MM.1S (cell line): ENCODE measurements around the gene C2CD2L.

Experiments used
- DNase-seq: peaks from one replicate; pipeline ENCODE4 v3.0.0-alpha.2; 2015
- H2AFZ ChIP-seq: fragments of 300-600 bp; sonication (generic); 2 replicates; pipeline ENCODE4 v1.6.0; 2016; ENCODE audit warnings: antibody characterized with exemption, low read length
- H3F3A ChIP-seq: fragments of 300-600 bp; sonication (generic); 2 replicates; pipeline ENCODE4 v1.6.1; 2016; ENCODE audit warnings: mild to moderate bottlenecking, antibody characterized with exemption, low read length, moderate library complexity, mixed read lengths; ENCODE audit not compliant: insufficient read depth
- H3K27ac ChIP-seq: fragments of 300-600 bp; sonication (generic); 2 replicates; pipeline ENCODE4 v1.5.1; 2016; ENCODE audit warnings: mild to moderate bottlenecking, low read length
- H3K27me3 ChIP-seq: fragments of 300-600 bp; sonication (generic); replicated peaks from 2 replicates; pipeline ENCODE4 v1.6.0; 2016; ENCODE audit warnings: low read length; ENCODE audit not compliant: insufficient read depth
- H3K36me3 ChIP-seq: fragments of 300-600 bp; sonication (generic); replicated peaks from 2 replicates; pipeline ENCODE4 v1.6.1; 2016; ENCODE audit warnings: mild to moderate bottlenecking, low read length, mixed read lengths; ENCODE audit not compliant: insufficient read depth
- H3K4me1 ChIP-seq: fragments of 300-600 bp; sonication (generic); 2 replicates; pipeline ENCODE4 v1.6.1; 2016; ENCODE audit warnings: low read length, mixed read lengths
- H3K4me2 ChIP-seq: fragments of 300-600 bp; sonication (generic); 2 replicates; pipeline ENCODE4 v1.6.0; 2016; ENCODE audit warnings: low read depth, low read length
- H3K4me3 ChIP-seq: fragments of 300-600 bp; sonication (generic); 2 replicates; pipeline ENCODE4 v1.5.1; 2016; ENCODE audit warnings: low read length, mixed read lengths
- H3K79me2 ChIP-seq: fragments of 300-600 bp; sonication (generic); 2 replicates; pipeline ENCODE4 v1.6.1; 2016; ENCODE audit warnings: mixed run types, low read length, mixed read lengths
- H3K9ac ChIP-seq: fragments of 300-600 bp; sonication (generic); 2 replicates; pipeline ENCODE4 v1.6.1; 2016; ENCODE audit warnings: low read length, mixed read lengths
- H3K9me2 ChIP-seq: fragments of 300-600 bp; sonication (generic); replicated peaks from 2 replicates; pipeline ENCODE4 v1.6.1; 2016; ENCODE audit warnings: mild to moderate bottlenecking, low read length, mixed read lengths; ENCODE audit not compliant: insufficient read depth
- H3K9me3 ChIP-seq: fragments of 300-600 bp; sonication (generic); replicated peaks from 2 replicates; pipeline ENCODE4 v1.6.1; 2016; ENCODE audit warnings: mild to moderate bottlenecking, low read length, mixed read lengths; ENCODE audit not compliant: insufficient read depth
- H4K20me1 ChIP-seq: fragments of 300-600 bp; sonication (generic); 2 replicates; pipeline ENCODE4 v1.6.1; 2016; ENCODE audit warnings: mild to moderate bottlenecking, low read length, moderate library complexity, mixed read lengths; ENCODE audit not compliant: insufficient read depth
- CTCF ChIP-seq: fragments of 300-600 bp; sonication (generic); IDR thresholded peaks from 2 replicates; pipeline ENCODE4 v1.5.1; 2016; ENCODE audit warnings: antibody characterized with exemption, low read length, mixed read lengths
- EZH2 ChIP-seq: fragments of 300-600 bp; sonication (generic); optimal IDR thresholded peaks from 2 replicates; pipeline ENCODE3; 2017; ENCODE audit warnings: low read depth, mild to moderate bottlenecking, antibody characterized with exemption, low read length, mixed read lengths
- EZH2phosphoT487 ChIP-seq: fragments of 300-600 bp; sonication (generic); IDR thresholded peaks from 2 replicates; pipeline ENCODE4 v1.6.1; 2018; ENCODE audit warnings: antibody characterized with exemption, low read length

The C2CD2L gene

GRCh38 chr11:119117004-119117706 lies 10.0 kb downstream of the C2CD2L start:
- no peaks in the 10 kb centered on the region for H3K27me3 ChIP-seq
- peaks cover 16% of the 10 kb centered on the region for H3F3A ChIP-seq
- peaks cover 7% of the 10 kb centered on the region for H3K79me2 ChIP-seq
- H3K27ac ChIP-seq: no peak overlapping the region
- no peak overlapping the region for H3K9ac ChIP-seq
- H3K4me3 ChIP-seq: no peak overlapping the region
- no peak overlapping the region for H2AFZ ChIP-seq
- no peak overlapping the region for H3K4me2 ChIP-seq
- DNase-seq: no peak
- no peaks in the 10 kb centered on the region for H3K9me3 ChIP-seq
- H4K20me1 ChIP-seq: no peaks in the 10 kb centered on the region
- H3K36me3 ChIP-seq: peaks cover 4% of the 10 kb centered on the region; the same call in 1 of the 2 replicates
- H3K4me1 ChIP-seq: peaks cover 7% of the 10 kb centered on the region; the same call in 1 of the 2 replicates
- H3K9me2 ChIP-seq: no peaks in the 10 kb centered on the region
- TF ChIP-seq EZH2phosphoT487 (no peak), CTCF (no peak), EZH2 (no peak)

- DNase-seq: no peak
- no peak overlapping the region for H3K9ac ChIP-seq
- no peak overlapping the region for H3K27ac ChIP-seq
- peaks cover 18% of the 10 kb centered on the region for H3K79me2 ChIP-seq
- no peaks in the 10 kb centered on the region for H3K27me3 ChIP-seq
- no peak overlapping the region for H3K4me3 ChIP-seq
- H2AFZ ChIP-seq: no peak overlapping the region
- H3K4me1 ChIP-seq: peaks cover 11% of the 10 kb centered on the region; the same call in 1 of the 2 replicates
- peaks cover 4% of the 10 kb centered on the region; the same call in 1 of the 2 replicates for H3K36me3 ChIP-seq
- no peaks in the 10 kb centered on the region for H4K20me1 ChIP-seq
- no peaks in the 10 kb centered on the region for H3K9me2 ChIP-seq
- TF ChIP-seq EZH2phosphoT487: no peak
- no peak for TF ChIP-seq EZH2
- no peak for TF ChIP-seq CTCF
- no peaks in the 10 kb centered on the region for H3K9me3 ChIP-seq
- H3F3A ChIP-seq: peaks cover 16% of the 10 kb centered on the region
- no peak overlapping the region for H3K4me2 ChIP-seq
Measured at GRCh38 chr11:119118227-119118626, 11.1 kb downstream of the C2CD2L start.

- Histone ChIP-seq H3K36me3 (peaks cover 5% of the 10 kb centered on the region; the same call in 1 of the 2 replicates), H3K4me2 (no peak overlapping the region), H3K79me2 (peaks cover 23% of the 10 kb centered on the region), H3F3A (peaks cover 16% of the 10 kb centered on the region), H3K27me3 (no peaks in the 10 kb centered on the region), H4K20me1 (no peaks in the 10 kb centered on the region), H3K4me1 (peaks cover 11% of the 10 kb centered on the region; the same call in 1 of the 2 replicates), H3K9ac (no peak overlapping the region), H2AFZ (no peak overlapping the region), H3K9me2 (no peaks in the 10 kb centered on the region), H3K4me3 (no peak overlapping the region), H3K9me3 (no peaks in the 10 kb centered on the region), H3K27ac (no peak overlapping the region)
- TF ChIP-seq CTCF: no peak
- no peak for DNase-seq
Measured at GRCh38 chr11:119118946-119119345, 11.8 kb downstream of the C2CD2L start.
